ENCODE results near the gene ZDHHC14.

ZDHHC14 gene

GRCh38 chr6:157420497-157420896 is 39.5 kb downstream of the ZDHHC14 start:
- TF ChIP-seq, protein P1, sequence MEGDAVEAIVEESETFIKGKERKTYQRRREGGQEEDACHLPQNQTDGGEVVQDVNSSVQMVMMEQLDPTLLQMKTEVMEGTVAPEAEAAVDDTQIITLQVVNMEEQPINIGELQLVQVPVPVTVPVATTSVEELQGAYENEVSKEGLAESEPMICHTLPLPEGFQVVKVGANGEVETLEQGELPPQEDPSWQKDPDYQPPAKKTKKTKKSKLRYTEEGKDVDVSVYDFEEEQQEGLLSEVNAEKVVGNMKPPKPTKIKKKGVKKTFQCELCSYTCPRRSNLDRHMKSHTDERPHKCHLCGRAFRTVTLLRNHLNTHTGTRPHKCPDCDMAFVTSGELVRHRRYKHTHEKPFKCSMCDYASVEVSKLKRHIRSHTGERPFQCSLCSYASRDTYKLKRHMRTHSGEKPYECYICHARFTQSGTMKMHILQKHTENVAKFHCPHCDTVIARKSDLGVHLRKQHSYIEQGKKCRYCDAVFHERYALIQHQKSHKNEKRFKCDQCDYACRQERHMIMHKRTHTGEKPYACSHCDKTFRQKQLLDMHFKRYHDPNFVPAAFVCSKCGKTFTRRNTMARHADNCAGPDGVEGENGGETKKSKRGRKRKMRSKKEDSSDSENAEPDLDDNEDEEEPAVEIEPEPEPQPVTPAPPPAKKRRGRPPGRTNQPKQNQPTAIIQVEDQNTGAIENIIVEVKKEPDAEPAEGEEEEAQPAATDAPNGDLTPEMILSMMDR (IDR thresholded peaks at IDR 0.05) = no peak

DNA sequence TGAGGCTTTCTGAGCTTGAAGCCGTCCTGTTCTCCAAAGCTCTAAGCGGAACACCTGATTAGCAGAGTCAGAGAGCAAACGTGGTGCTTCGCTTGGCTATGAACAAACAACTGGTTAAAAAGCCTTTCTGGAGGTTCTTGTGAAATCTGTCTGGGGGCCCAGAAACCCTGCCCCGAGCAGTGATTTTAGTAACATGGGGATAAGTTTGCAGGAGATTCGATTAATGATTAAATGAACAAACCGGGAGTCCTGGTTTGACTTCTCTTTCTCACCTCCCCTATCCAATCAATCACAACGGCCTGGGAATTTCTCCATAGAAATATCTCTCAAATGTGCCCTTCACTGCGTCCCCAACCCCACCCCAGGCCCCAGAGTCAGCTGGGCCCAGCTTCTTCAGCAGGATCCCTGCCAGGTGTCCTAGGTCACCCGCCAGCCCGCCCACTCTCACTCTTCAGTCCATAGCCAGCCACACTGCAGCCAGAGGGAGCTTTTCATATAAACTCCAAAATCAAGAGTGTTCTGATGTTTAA is 43.6 kb downstream of the ZDHHC14 start:
- TF ChIP-seq, protein P1 (IDR thresholded peaks at IDR 0.05) = no peak

DNA sequence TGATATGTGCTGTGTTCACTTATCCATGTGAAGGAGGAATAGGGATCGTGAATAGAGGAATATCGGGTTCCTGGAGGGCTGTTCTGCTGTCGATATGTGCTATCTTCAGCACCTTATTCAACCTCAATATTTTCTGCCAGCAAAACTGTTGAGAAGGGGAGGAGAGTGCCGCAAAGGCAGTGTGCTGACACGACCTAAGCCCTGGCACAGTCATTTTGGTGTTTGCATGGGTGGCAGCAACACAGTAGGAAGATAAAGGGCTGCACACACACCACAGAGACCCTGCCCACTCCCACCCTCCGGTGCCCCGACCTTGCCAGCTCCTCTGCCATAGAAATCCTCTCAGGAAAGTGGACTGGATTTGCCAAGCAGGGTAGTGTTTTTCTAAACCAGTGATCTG is 47.0 kb downstream of the ZDHHC14 start:
- TF ChIP-seq, protein P1 (IDR thresholded peaks at IDR 0.05) = no peak

DNA sequence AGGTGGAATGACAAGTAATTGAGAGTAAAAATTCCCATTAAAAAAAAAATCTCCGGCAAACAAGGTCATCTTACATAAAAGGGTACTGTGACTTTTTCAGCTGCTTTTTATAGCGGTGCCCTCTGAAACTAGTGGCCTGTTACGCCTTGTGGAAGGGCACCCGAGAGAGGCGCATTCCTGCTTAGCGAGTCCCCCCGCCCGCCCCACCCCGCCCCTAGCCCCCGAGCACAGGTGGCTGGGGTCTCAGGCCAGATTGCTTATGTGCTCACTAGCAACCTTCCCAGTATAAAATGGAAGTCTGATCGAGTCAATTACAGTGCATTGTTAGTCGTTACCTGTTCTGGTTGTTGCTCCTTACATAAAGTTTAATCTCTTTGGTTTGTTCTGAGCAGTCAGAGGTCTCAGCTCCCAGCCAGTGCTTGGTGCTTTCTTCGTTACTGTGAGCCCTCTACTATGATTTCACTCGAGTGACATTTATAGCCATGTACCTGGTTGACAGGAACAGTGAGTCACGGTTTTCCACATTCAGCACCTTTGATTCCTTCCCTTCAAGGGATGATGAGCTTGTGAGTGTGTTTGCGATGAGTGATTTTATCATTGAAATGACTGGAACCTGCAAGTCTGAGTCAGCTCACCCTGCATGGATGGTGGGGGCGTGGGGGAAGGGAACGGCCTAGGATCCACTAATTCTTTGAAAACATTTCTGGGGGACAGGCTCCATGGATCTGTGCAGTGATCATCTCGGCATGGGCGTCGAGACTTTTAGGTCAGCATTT is 47.6 kb downstream of the ZDHHC14 start:
- TF ChIP-seq, protein P1 (IDR thresholded peaks at IDR 0.05) = no peak

- TF ChIP-seq, protein P1 (IDR thresholded peaks at IDR 0.05) = no peak
Observed at GRCh38 chr6:157429248-157429647, 48.3 kb downstream of the ZDHHC14 start.

DNA sequence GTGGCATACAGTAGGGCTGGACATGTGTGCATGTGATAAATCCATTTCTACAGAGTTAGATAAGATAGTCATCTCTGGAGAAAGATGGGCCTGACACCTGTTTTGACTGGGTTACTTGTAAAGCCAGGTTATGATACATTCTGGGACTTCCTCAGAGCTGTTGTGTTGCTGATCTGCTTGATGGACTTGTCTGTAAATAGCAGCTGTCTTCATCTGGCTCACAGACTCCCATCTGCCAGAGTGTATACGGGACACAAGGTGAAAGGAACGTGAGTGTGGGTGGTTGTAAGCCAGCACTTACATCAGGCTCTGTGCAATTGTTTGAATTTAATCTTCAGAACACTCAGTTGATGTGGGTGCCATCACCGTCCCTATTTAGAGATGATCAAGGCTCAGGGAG is 49.8 kb downstream of the ZDHHC14 start:
- TF ChIP-seq, protein P1 (IDR thresholded peaks at IDR 0.05) = no peak

GRCh38 chr6:157432231-157432891 is 51.4 kb downstream of the ZDHHC14 start:
- TF ChIP-seq, protein P1 (IDR thresholded peaks at IDR 0.05) = no peak

Measured in LNCAP (cell line).